Fibroblast of lung (primary cell): ENCODE data around the gene PARVG.

ENCODE experiments used
- EZH2 ChIP-seq: IDR thresholded peaks from 2 replicates; pipeline ENCODE4 v1.5.1; 2012; ENCODE audit warnings: low read length, control low read depth, mild to moderate bottlenecking; ENCODE audit errors: missing control alignments
- TF ChIP-seq, protein P1 (sequence below), 2 donors: IDR thresholded peaks in 1 of 2; conservative IDR thresholded peaks in 1 of 2; 1 replicate in 1 of 2; 2 replicates in 1 of 2; pipeline ENCODE4 v1.5.1; 2011 to 2012; ENCODE audit warnings: low read length in 2 of 2, control low read depth in 1 of 2, inconsistent platforms in 1 of 2, low read depth in 1 of 2, mild to moderate bottlenecking in 1 of 2

DNA sequence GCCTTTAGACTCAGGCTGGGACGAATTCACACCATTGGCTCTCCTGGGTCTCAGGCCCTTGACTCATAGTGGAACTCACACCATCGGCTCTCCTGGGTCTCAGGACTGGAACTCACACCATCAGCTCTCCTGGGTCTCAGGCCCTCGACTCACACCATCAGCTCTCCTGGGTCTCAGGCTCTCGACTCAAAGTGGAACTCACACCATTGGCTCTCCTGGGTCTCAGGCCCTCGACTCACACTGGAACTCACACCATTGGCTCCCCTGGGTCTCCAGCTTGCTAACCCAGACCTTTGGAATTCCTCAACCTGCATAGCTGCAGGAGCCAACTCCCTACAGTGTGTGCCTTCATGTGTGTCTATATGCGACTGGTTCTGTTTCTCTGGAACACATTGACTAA, 75.4 kb downstream of the PARVG start:
- TF ChIP-seq, protein P1, sequence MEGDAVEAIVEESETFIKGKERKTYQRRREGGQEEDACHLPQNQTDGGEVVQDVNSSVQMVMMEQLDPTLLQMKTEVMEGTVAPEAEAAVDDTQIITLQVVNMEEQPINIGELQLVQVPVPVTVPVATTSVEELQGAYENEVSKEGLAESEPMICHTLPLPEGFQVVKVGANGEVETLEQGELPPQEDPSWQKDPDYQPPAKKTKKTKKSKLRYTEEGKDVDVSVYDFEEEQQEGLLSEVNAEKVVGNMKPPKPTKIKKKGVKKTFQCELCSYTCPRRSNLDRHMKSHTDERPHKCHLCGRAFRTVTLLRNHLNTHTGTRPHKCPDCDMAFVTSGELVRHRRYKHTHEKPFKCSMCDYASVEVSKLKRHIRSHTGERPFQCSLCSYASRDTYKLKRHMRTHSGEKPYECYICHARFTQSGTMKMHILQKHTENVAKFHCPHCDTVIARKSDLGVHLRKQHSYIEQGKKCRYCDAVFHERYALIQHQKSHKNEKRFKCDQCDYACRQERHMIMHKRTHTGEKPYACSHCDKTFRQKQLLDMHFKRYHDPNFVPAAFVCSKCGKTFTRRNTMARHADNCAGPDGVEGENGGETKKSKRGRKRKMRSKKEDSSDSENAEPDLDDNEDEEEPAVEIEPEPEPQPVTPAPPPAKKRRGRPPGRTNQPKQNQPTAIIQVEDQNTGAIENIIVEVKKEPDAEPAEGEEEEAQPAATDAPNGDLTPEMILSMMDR (conservative IDR thresholded peaks at IDR 0.05 in 1 of 2, IDR thresholded peaks at IDR 0.05 in 1 of 2; ENCODE audit: low read depth in 1 of 2, low read length in 2 of 2) = no peak
- TF ChIP-seq EZH2 = no peak
